Liver (tissue), 10 donors: Measurements from ENCODE around the gene MYO3B. TPM values are rescaled to one million over a fixed set of nuclear protein-coding genes. Genes with fewer than 3 reads are reported as not detected.

Experiments
- DNase-seq: peaks from one replicate; pipeline ENCODE4 v3.0.0-alpha.2; 2017; ENCODE audit warnings: low spot score
- H3K27ac ChIP-seq, 2 donors: one replicate each; pipeline ENCODE4 v1.7.0; 2013; ENCODE audit warnings: inconsistent platforms in 2 of 2, low read length in 2 of 2, control low read depth in 1 of 2, low read depth in 1 of 2, mild to moderate bottlenecking in 1 of 2
- H3K27me3 ChIP-seq, 4 donors: one replicate each; pipeline versions ENCODE4 v1.6.1 to v1.7.0; 2013; ENCODE audit warnings: low read length in 3 of 4, inconsistent platforms in 1 of 4, mild to moderate bottlenecking in 1 of 4, moderate library complexity in 1 of 4; ENCODE audit not compliant: control insufficient read depth in 4 of 4, insufficient read depth in 4 of 4
- H3K36me3 ChIP-seq, 4 donors: one replicate each; pipeline versions ENCODE4 v1.6.1 to v1.7.0; 2013; ENCODE audit warnings: low read length in 3 of 4, mild to moderate bottlenecking in 3 of 4, low read depth in 1 of 4, moderate library complexity in 1 of 4; ENCODE audit not compliant: control insufficient read depth in 4 of 4, insufficient read depth in 3 of 4
- H3K4me1 ChIP-seq, 4 donors: one replicate each; pipeline versions ENCODE4 v1.6.1 to v1.7.0; 2013; ENCODE audit warnings: low read length in 3 of 4, mild to moderate bottlenecking in 3 of 4, moderate library complexity in 1 of 4; ENCODE audit not compliant: control insufficient read depth in 4 of 4, insufficient read depth in 4 of 4
- H3K4me3 ChIP-seq, 3 donors: one replicate each; pipeline versions ENCODE4 v1.6.1 to v1.7.0; 2013; ENCODE audit warnings: low read length in 3 of 3, control low read depth in 1 of 3, low read depth in 1 of 3, mild to moderate bottlenecking in 1 of 3
- H3K9ac ChIP-seq, 2 donors: one replicate each; pipeline ENCODE4 v1.7.0; 2013; ENCODE audit warnings: low read length in 2 of 2, mild to moderate bottlenecking in 2 of 2, moderate library complexity in 2 of 2, control low read depth in 1 of 2, low read depth in 1 of 2
- H3K9me3 ChIP-seq, 4 donors: one replicate each; pipeline versions ENCODE4 v1.6.1 to v1.7.0; 2013; ENCODE audit warnings: low read length in 3 of 4; ENCODE audit not compliant: control insufficient read depth in 4 of 4
- ATF3 ChIP-seq: IDR thresholded peaks from 2 replicates; pipeline ENCODE4 v1.6.1; 2016; ENCODE audit warnings: antibody characterized with exemption
- CTCF ChIP-seq: fragments of 150-350 bp; IDR thresholded peaks from 2 replicates; pipeline ENCODE4 v1.5.1; 2017; ENCODE audit warnings: improper control_type of control experiment, low read depth, low read length; ENCODE audit not compliant: missing input control
- FOXA1 ChIP-seq: IDR thresholded peaks from 2 replicates; pipeline ENCODE4 v1.6.1; 2016; ENCODE audit warnings: antibody characterized with exemption
- GABPA ChIP-seq, 2 donors: IDR thresholded peaks in 1 of 2; conservative IDR thresholded peaks in 1 of 2; 2 replicates each; pipeline ENCODE4 v1.6.1; 2016; ENCODE audit warnings: antibody characterized with exemption in 2 of 2, mild to moderate bottlenecking in 1 of 2, moderate library complexity in 1 of 2
- RAD21 ChIP-seq, 2 donors: IDR thresholded peaks; 2 replicates each; pipeline ENCODE4 v1.6.1; 2016; ENCODE audit warnings: antibody characterized with exemption in 2 of 2, mild to moderate bottlenecking in 2 of 2
- RXRA ChIP-seq, 2 donors: IDR thresholded peaks; 2 replicates each; pipeline ENCODE4 v1.6.1; 2017 to 2018; ENCODE audit warnings: antibody characterized with exemption in 2 of 2, mild to moderate bottlenecking in 1 of 2
- SP1 ChIP-seq: IDR thresholded peaks from 2 replicates; pipeline ENCODE4 v1.6.1; 2018; ENCODE audit warnings: antibody characterized with exemption, mild to moderate bottlenecking
- YY1 ChIP-seq: IDR thresholded peaks from 2 replicates; pipeline ENCODE4 v1.6.1; 2016; ENCODE audit warnings: antibody characterized with exemption, mild to moderate bottlenecking
- WGBS: extraction: QIAGEN DNeasy Blood & Tissue Kit; methylation state at CpG from one replicate; pipeline ENCODE4 v1.1.7; 2013; 5-methylcytosine and 5-hydroxymethylcytosine counted together
- polyA plus RNA-seq, 2 donors: library from polyadenylated mRNA; stranded (reverse) in 1 of 2; unstranded in 1 of 2; fragments of 200-250 nt in 1 of 2; fragments of >200 nt in 1 of 2; fragmentation: Nextera tagmentation in 1 of 2; extraction: Ambion mirVana in 1 of 2; gene quantifications; one replicate each; pipeline versions ENCODE4 v1.2.1 to v1.2.3, GENCODE V29; 2013 to 2015
- small RNA-seq: library from RNA; depleted of rRNA; stranded (forward); fragments of <200 nt; gene quantifications from one replicate; pipeline ENCODE3, GENCODE V24; 2014
- total RNA-seq, 2 donors: library from RNA; depleted of rRNA; stranded (reverse); fragments of >200 nt; gene quantifications; one replicate each; pipeline ENCODE4 v1.2.3, GENCODE V29; 2014
- TF ChIP-seq, protein P1 (sequence below): IDR thresholded peaks from 2 replicates; pipeline ENCODE4 v1.6.1; 2016; ENCODE audit warnings: antibody characterized with exemption
- TF ChIP-seq, protein P2 (sequence below): IDR thresholded peaks from 2 replicates; pipeline ENCODE4 v1.6.1; 2016; ENCODE audit warnings: antibody characterized with exemption
- donor health status: healthy.
- donor health status: healthy.
- donor health status: healthy.
- donor health status: healthy.
- donor health status: healthy.

Gene MYO3B
- total and polyA plus RNA-seq, 4 donors = under 0.01 to 0.05 TPM; not detected in 2

DNA sequence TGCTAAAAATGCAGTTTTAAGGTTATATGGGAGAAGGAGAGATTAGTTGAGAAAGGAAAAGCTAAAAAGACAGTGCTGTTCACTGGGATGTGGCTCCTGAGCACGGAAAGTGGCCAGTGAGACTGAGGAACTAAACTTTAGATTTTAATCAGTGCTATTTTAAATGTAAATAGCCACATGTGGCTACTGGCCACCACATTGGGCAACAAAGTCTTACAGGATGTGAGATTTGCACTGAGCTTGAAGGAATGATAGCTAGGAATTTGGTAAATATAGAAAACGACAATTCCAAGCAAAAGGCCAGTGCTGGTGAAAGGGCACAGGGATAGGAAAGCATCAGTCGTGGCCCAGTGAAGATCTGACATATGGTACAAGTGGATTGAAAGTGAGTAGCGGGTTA is 523.1 kb downstream of the MYO3B start (continued):
- TF ChIP-seq, protein P1, sequence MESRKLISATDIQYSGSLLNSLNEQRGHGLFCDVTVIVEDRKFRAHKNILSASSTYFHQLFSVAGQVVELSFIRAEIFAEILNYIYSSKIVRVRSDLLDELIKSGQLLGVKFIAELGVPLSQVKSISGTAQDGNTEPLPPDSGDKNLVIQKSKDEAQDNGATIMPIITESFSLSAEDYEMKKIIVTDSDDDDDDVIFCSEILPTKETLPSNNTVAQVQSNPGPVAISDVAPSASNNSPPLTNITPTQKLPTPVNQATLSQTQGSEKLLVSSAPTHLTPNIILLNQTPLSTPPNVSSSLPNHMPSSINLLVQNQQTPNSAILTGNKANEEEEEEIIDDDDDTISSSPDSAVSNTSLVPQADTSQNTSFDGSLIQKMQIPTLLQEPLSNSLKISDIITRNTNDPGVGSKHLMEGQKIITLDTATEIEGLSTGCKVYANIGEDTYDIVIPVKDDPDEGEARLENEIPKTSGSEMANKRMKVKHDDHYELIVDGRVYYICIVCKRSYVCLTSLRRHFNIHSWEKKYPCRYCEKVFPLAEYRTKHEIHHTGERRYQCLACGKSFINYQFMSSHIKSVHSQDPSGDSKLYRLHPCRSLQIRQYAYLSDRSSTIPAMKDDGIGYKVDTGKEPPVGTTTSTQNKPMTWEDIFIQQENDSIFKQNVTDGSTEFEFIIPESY = no peak
- TF ChIP-seq ATF3 (no peak), RAD21 (IDR thresholded peaks at IDR 0.05) (no peak)

DNA sequence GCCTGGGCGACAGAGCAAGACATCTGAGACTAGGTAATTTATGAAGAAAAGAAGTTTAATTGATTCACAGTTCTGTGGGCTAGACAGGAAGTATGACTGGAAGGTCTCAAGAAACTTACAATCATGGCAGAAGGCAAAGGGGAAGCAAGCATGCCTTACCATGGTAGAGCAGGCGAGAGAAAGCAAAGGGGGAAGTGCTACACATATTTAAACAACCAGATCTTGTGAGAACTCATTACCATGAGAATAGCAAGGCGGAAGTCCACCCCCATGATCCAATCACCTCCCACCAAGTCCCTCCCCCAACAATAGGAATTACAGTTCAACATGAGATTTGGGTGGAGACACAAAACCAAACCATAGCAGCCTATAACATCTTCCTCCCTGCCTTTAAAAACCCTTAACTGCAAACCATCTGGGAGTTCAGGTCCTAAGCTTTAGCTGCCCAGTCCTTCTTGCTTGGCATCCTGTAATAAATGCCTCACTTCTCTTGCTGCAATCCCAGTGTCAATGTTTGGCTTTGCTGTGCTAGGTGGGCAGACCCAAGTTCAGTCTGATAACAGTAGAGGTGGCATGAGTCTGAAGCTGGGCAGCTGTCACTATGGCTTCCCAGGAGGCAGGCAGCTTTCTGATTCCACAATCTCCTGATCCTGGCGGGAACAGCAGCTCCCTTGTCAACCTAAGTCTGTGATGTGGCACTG is 526.0 kb downstream of the MYO3B start:
- Histone ChIP-seq H3K4me3 (no peak overlapping the region), H3K9me3 (peaks cover 0 to 4% (median 0%) of the 10 kb centered on the region in 4 donors), H3K4me1 (no peaks in the 10 kb centered on the region), H3K27me3 (no peaks in the 10 kb centered on the region), H3K27ac (no peak overlapping the region), H3K9ac (no peak overlapping the region), H3K36me3 (no peaks in the 10 kb centered on the region)
- DNase-seq = no peak
- TF ChIP-seq YY1 (no peak), CTCF (no peak), FOXA1 (no peak), GABPA (IDR thresholded peaks at IDR 0.05 in 1 of 2, conservative IDR thresholded peaks at IDR 0.05 in 1 of 2) (no peak), SP1 (no peak), RXRA (IDR thresholded peaks at IDR 0.05) (no peak)
- TF ChIP-seq, protein P1 = no peak
- TF ChIP-seq, protein P2, sequence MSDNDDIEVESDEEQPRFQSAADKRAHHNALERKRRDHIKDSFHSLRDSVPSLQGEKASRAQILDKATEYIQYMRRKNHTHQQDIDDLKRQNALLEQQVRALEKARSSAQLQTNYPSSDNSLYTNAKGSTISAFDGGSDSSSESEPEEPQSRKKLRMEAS = no peak
- WGBS = 88% methylated on average over 4 of the region's 4 CpGs

Small RNAs within 50 kb of the gene (small RNA-seq; reads per million reads assigned to genes)
- not detected for gene RF02271
